Mesodermal cell (in vitro differentiated cells): Measurements from ENCODE around the gene ZFHX3.

Experiments used
- H3K27ac ChIP-seq: 2 replicates; pipeline ENCODE4 v1.7.0; 2013; ENCODE audit warnings: mild to moderate bottlenecking, low read depth, low read length, moderate library complexity; ENCODE audit not compliant: severe bottlenecking
- H3K36me3 ChIP-seq: 2 replicates; pipeline ENCODE4 v1.7.1; 2013; ENCODE audit warnings: mild to moderate bottlenecking, low read length, moderate library complexity; ENCODE audit not compliant: control insufficient read depth, insufficient read depth
- H3K4me1 ChIP-seq: one replicate; pipeline ENCODE4 v1.7.1; 2013; ENCODE audit warnings: mild to moderate bottlenecking, low read length; ENCODE audit not compliant: insufficient read depth, control insufficient read depth, poor library complexity, severe bottlenecking
- H3K4me3 ChIP-seq: 2 replicates; pipeline ENCODE4 v1.7.0; 2013; ENCODE audit warnings: low read length, control low read depth, mild to moderate bottlenecking; ENCODE audit not compliant: insufficient read depth, poor library complexity, severe bottlenecking; ENCODE audit errors: extremely low read depth
- H3K9me3 ChIP-seq: 2 replicates; pipeline ENCODE4 v1.7.1; 2013; ENCODE audit warnings: mild to moderate bottlenecking, low read length, moderate library complexity; ENCODE audit not compliant: control insufficient read depth
- WGBS, 2 experiments: methylation state at CpG; one replicate each; pipeline ENCODE4 v1.1.5; 2013; ENCODE audit warnings: missing lambda C conversion rate in 2 of 2; ENCODE audit not compliant: insufficient coverage in 2 of 2; 5-methylcytosine and 5-hydroxymethylcytosine counted together

ZFHX3 gene

GRCh38 chr16:72850021-72850420 is 197.9 kb downstream of the ZFHX3 start:
- no peak overlapping the region for H3K27ac ChIP-seq
- H3K4me1 ChIP-seq, result peaks cover 7% of the 10 kb centered on the region
- no peaks in the 10 kb centered on the region for H3K9me3 ChIP-seq
- no CpG with 5 or more reads among the region's 4 CpGs for WGBS, 2 experiments
- H3K4me3 ChIP-seq, result no peak overlapping the region
- no peaks in the 10 kb centered on the region for H3K36me3 ChIP-seq

GRCh38 chr16:72848759-72849664 is 198.9 kb downstream of the ZFHX3 start:
- WGBS, 2 experiments, result 83 to 87% methylated on average over 17 to 19 of the region's 24 CpGs
- no peak overlapping the region for H3K4me3 ChIP-seq
- H3K36me3 ChIP-seq, result no peaks in the 10 kb centered on the region
- H3K27ac ChIP-seq, result no peak overlapping the region
- H3K4me1 ChIP-seq, result peaks cover 15% of the 10 kb centered on the region
- H3K9me3 ChIP-seq, result no peaks in the 10 kb centered on the region

- Histone ChIP-seq H3K36me3 (no peaks in the 10 kb centered on the region), H3K4me3 (no peak overlapping the region), H3K27ac (no peak overlapping the region), H3K9me3 (no peaks in the 10 kb centered on the region), H3K4me1 (peaks cover 17% of the 10 kb centered on the region)
- 80 to 94% methylated on average over 5 to 6 of the region's 9 CpGs for WGBS, 2 experiments
These were observed 199.9 kb downstream of the ZFHX3 start for GRCh38 chr16:72848028-72848400.

- H3K36me3 ChIP-seq, result no peaks in the 10 kb centered on the region
- peaks cover 17% of the 10 kb centered on the region for H3K4me1 ChIP-seq
- H3K4me3 ChIP-seq, result no peak overlapping the region
- WGBS, 2 experiments, result 78 to 86% methylated on average over 7 to 8 of the region's 11 CpGs
- H3K27ac ChIP-seq, result no peak overlapping the region
- H3K9me3 ChIP-seq, result no peaks in the 10 kb centered on the region
These were observed 200.5 kb downstream of the ZFHX3 start for GRCh38 chr16:72847187-72848027.

- H3K4me3 ChIP-seq, result no peak overlapping the region
- H3K9me3 ChIP-seq, result no peaks in the 10 kb centered on the region
- no peak overlapping the region for H3K27ac ChIP-seq
- WGBS, 2 experiments, result 82 to 90% methylated on average over 3 to 7 of the region's 8 CpGs
- peaks cover 21% of the 10 kb centered on the region for H3K4me1 ChIP-seq
- no peaks in the 10 kb centered on the region for H3K36me3 ChIP-seq
These were observed 201.3 kb downstream of the ZFHX3 start for GRCh38 chr16:72846594-72846993.

GRCh38 chr16:72845322-72846020 is 202.5 kb downstream of the ZFHX3 start:
- H3K36me3 ChIP-seq, result no peaks in the 10 kb centered on the region
- H3K4me1 ChIP-seq, result peaks cover 26% of the 10 kb centered on the region
- no peaks in the 10 kb centered on the region for H3K9me3 ChIP-seq
- WGBS, 2 experiments, result 93 to 100% methylated on average over 8 to 14 of the region's 16 CpGs
- no peak overlapping the region for H3K27ac ChIP-seq
- H3K4me3 ChIP-seq, result no peak overlapping the region

GRCh38 chr16:72844225-72844920 is 203.6 kb downstream of the ZFHX3 start:
- Histone ChIP-seq H3K27ac (peak overlapping the region; percentile 59), H3K4me1 (peaks cover 26% of the 10 kb centered on the region), H3K36me3 (no peaks in the 10 kb centered on the region), H3K4me3 (no peak overlapping the region), H3K9me3 (no peaks in the 10 kb centered on the region)
- 82 to 91% methylated on average over 4 to 6 of the region's 11 CpGs for WGBS, 2 experiments

- H3K4me1 ChIP-seq, result peaks cover 20% of the 10 kb centered on the region
- H3K4me3 ChIP-seq, result no peak overlapping the region
- 87 to 90% methylated on average over 3 of the region's 3 CpGs for WGBS, 2 experiments
- H3K36me3 ChIP-seq, result no peaks in the 10 kb centered on the region
- H3K27ac ChIP-seq, result no peak overlapping the region
- H3K9me3 ChIP-seq, result no peaks in the 10 kb centered on the region
These were observed 206.4 kb downstream of the ZFHX3 start for GRCh38 chr16:72841506-72841905.

- no peak overlapping the region for H3K4me3 ChIP-seq
- WGBS, 2 experiments, result 90% methylated on average over 9 to 11 of the region's 11 CpGs
- no peaks in the 10 kb centered on the region for H3K9me3 ChIP-seq
- no peak overlapping the region for H3K27ac ChIP-seq
- no peaks in the 10 kb centered on the region for H3K36me3 ChIP-seq
- peaks cover 20% of the 10 kb centered on the region for H3K4me1 ChIP-seq
These were observed 207.1 kb downstream of the ZFHX3 start for GRCh38 chr16:72840631-72841381.
